22Rv1 (cell line): Measurements from ENCODE around the gene DPY19L1.

Experiments used
- ZFX ChIP-seq: fragments of 450-650 bp; IDR thresholded peaks from 2 replicates; pipeline ENCODE4 v1.6.1; 2017; ENCODE audit warnings: antibody characterized with exemption, borderline replicate concordance
- TF ChIP-seq, protein P1 (sequence below): fragments of 450-650 bp; IDR thresholded peaks from 2 replicates; pipeline ENCODE4 v1.5.1; 2017; ENCODE audit warnings: mild to moderate bottlenecking

DNA sequence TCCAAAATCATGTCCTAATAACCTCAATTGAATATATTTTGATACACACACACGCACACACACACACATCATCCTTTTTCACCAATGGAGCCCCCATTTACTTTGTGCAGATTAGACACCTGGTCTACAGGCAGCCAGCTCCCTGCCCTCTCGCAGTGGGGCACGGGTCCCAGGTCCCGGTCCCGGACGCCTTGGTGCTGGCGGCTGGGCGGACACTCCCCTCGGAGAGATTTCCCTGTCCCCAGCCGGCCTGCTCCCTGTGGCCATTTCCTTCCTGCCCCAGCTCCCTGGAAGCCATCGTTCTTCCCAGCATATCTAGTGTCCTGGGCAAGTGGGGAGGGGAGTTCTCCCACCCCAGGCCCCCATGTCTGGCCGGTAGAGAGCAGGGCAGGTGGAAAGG lies 14.6 kb downstream of the DPY19L1 start:
- TF ChIP-seq, protein P1, sequence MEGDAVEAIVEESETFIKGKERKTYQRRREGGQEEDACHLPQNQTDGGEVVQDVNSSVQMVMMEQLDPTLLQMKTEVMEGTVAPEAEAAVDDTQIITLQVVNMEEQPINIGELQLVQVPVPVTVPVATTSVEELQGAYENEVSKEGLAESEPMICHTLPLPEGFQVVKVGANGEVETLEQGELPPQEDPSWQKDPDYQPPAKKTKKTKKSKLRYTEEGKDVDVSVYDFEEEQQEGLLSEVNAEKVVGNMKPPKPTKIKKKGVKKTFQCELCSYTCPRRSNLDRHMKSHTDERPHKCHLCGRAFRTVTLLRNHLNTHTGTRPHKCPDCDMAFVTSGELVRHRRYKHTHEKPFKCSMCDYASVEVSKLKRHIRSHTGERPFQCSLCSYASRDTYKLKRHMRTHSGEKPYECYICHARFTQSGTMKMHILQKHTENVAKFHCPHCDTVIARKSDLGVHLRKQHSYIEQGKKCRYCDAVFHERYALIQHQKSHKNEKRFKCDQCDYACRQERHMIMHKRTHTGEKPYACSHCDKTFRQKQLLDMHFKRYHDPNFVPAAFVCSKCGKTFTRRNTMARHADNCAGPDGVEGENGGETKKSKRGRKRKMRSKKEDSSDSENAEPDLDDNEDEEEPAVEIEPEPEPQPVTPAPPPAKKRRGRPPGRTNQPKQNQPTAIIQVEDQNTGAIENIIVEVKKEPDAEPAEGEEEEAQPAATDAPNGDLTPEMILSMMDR, result no peak
- TF ChIP-seq ZFX, result no peak
